GM19467 (cell line): ENCODE measurements around the gene MYOF.

Experiments
- ATAC-seq: cut with Tn5 transposase; IDR thresholded peaks from one replicate; pipeline ENCODE4 v1.9.1; 2021; ENCODE audit warnings: mild to moderate bottlenecking, moderate library complexity; ENCODE audit not compliant: unreplicated experiment

The MYOF gene

DNA sequence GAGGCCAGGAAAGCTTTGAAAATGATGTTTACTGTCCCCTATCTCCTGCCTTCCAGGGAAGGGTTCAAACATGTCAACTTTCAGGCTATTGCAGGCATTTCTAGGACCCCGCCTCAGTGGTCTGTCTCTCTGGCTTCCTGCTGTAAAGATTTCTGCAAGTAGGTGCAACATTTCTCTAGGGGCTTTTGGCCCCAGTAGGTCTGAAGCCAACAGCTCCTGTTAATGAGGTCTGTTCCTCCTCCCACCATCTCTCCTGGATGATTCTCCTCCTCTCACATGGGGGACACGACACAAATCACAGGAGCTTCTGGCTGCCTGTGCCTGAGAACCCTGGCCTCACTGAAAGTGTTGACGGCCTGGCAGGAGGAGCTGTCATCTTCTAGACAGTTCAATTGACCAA lies 214.1 kb downstream of the MYOF start:
- ATAC-seq, result no peak

DNA sequence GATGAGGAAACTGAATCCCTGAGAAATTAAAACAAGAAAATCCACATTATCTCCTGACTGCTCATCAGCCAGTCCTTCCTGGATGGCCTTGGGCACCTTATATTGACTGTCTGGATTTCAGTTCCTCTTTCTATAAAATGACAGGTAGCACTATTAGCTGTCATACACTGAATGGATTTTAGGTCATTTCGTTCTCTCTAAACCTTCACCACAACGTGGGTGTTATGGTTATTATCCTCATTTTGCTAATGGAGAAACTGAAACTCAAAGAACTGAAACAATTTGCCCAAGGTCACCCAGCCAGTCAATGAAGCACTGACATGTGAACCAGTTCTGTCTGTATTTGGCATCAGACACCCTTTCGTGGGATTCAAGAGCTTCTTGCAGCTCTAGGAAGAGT lies 214.6 kb downstream of the MYOF start:
- ATAC-seq, result peak; percentile 97

DNA sequence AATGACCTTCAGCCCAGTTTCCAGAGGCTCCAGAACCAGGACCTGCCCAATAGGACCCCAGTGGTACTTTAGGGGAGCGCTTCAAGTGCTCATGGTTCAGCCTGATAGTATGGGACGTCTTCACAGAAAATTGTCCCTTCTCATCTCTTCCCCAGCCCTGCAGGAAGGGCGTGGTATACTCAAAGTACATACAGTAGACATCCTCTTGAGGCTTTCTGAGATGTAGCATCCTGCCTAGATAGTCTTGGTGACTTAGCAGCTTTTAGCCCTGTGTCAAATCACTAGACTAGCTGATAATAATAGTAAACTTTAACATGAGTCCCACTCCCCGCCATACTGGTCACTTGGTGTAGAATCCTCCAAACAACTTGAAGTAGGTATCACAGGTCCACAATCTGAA lies 215.3 kb downstream of the MYOF start:
- ATAC-seq, result no peak

DNA sequence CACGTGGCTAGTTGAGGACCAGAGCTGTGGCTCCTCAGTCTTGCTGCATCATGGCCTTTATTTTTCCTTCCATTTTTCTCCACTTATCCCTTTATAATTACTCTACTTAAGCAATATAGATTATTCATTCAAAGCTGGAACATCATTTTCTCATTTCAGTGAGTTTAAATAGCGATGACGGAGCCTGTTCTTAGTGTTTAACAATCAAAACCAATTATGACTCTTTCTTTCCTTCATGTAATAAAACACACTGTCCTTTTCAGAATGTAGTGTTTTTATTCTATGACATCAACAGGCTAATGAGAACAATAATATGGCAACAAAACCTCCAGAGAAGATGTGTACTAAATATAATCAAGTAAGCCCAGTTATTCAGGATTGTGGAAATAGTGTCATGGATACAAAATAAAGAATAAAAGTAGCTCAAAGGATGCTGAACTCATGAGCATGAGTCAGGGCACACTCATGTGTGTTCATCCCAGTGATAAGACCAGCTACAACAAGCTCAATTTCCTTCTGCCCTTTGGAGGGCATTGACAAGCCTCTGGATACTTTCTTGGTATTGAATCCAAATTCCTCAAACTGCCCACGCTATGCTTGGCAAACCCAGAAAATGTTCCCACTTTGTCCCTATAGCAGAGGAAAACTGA lies 220.0 kb downstream of the MYOF start:
- ATAC-seq, result no peak

DNA sequence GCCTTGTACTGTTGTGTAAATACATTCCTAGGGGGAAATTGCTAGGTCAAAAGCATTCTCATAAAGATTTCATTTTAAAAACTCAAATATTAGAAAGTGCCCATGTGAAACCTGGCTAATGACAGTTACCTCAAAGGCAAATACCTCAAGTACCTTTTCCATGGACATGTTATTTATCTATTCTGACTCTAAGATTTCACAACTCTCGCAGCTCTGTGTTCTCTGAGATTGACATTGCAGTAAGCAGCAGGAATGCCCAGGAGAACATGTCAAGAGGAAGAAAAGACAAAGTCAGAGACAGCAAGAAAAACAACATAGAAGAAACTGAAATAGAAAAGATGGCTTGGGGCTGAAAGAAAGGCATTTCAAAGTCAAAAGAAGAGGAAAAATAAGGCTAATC lies 221.0 kb downstream of the MYOF start:
- no peak for ATAC-seq

DNA sequence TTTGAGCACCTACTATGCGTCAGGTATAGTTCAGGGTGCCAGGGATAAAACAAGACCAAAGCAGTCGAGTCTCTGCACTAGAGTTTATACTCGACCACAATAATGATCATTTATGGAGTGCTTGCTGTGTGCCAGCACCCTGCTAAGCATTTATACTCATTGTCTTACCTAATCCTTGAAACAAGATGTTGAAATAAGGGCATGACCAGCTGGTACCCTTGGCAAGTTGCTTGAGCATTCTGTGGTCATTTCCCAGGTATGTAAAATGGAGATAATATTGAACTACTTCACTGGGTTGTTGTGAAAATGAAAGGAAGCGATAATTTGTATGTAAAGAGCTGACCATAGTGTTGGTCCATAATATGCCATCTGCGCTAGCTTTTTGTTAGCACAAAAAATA lies 223.0 kb downstream of the MYOF start:
- no peak for ATAC-seq
